Heart right ventricle (tissue), 16 donors: ENCODE measurements around the gene ADAT2. TPM values are rescaled to one million over a fixed set of nuclear protein-coding genes. Genes with fewer than 3 reads are reported as not detected.

Experiments used
- ATAC-seq, 8 donors: fragments of 200-7000 bp; cut with Tn5 transposase; one replicate each; pipeline ENCODE4 v1.9.1; 2020; ENCODE audit warnings: mild to moderate bottlenecking in 8 of 8, moderate library complexity in 8 of 8, moderate number of reproducible peaks in 1 of 8
- DNase-seq, 2 donors: peaks; one replicate each; pipeline ENCODE4 v3.0.0-alpha.2; 2020
- H3K27ac ChIP-seq, 10 donors: fragments of 200-600 bp; sonication (generic) in 2 of 10; one replicate each; pipeline versions ENCODE4 v1.5.0 to v1.8.0; 2020 to 2022; ENCODE audit warnings: mild to moderate bottlenecking in 3 of 10
- H3K27me3 ChIP-seq, 7 donors: fragments of 200-600 bp; one replicate each; pipeline ENCODE4 v1.8.0; 2021 to 2022; ENCODE audit warnings: mild to moderate bottlenecking in 2 of 7
- H3K36me3 ChIP-seq, 9 donors: fragments of 200-600 bp; sonication (generic) in 1 of 9; one replicate each; pipeline versions ENCODE4 v1.5.0 to v1.8.0; 2020 to 2022; ENCODE audit warnings: mild to moderate bottlenecking in 2 of 9
- H3K4me1 ChIP-seq, 9 donors: fragments of 200-600 bp; sonication (generic) in 1 of 9; one replicate each; pipeline versions ENCODE4 v1.5.0 to v1.8.0; 2020 to 2022; ENCODE audit warnings: mild to moderate bottlenecking in 4 of 9
- H3K4me3 ChIP-seq, 10 donors: fragments of 200-600 bp; sonication (generic) in 2 of 10; one replicate each; pipeline versions ENCODE4 v1.5.0 to v1.8.0; 2020 to 2022; ENCODE audit warnings: mild to moderate bottlenecking in 7 of 10, moderate library complexity in 2 of 10
- H3K9me3 ChIP-seq, 11 donors: fragments of 200-600 bp in 10 of 11; sonication (generic) in 2 of 11; one replicate each; pipeline versions ENCODE4 v1.5.0 to v1.8.0; 2013 to 2022; ENCODE audit warnings: mild to moderate bottlenecking in 2 of 11, control low read depth in 1 of 11, moderate library complexity in 1 of 11
- CTCF ChIP-seq, 9 donors: fragments of 200-600 bp; sonication (generic) in 2 of 9; IDR thresholded peaks; one replicate each; pipeline versions ENCODE4 v1.5.0 to v1.8.0; 2021 to 2022; ENCODE audit warnings: antibody characterized with exemption in 9 of 9, mild to moderate bottlenecking in 5 of 9, moderate library complexity in 1 of 9
- WGBS, 2 donors: extraction: QIAGEN DNeasy Blood & Tissue Kit; methylation state at CpG; one replicate each; pipeline ENCODE4 v1.1.7; 2013; ENCODE audit warnings: inconsistent platforms in 1 of 2; 5-methylcytosine and 5-hydroxymethylcytosine counted together
- intact Hi-C, 10 donors: fragments of 100-400 bp; cut with DNase I; formaldehyde crosslinking; loops; one replicate each; pipeline versions ENCODE4 v1.11.1 to v1.14.2; 2022
- polyA plus RNA-seq, 2 donors: library from polyadenylated mRNA; stranded (reverse); fragments of 200-250 nt; gene quantifications; one replicate each; pipeline ENCODE4 v1.2.3, GENCODE V29; 2013
- total RNA-seq, 10 donors: library from RNA; stranded (reverse); fragmentation: NEBNext Ultra II Directional in 3 of 10; extraction: Animal tissue kit (Norgen Biotek cat#: 25700) in 3 of 10; gene quantifications; one replicate each; pipeline versions ENCODE4 v1.2.1 to v1.2.4, GENCODE V29; 2021 to 2023
- donor health status: Arrhythmogenic right ventricular cardiomyopathy.
- donor health status: ischemic (EF 13 %, LVEDD 7.1; RV severe dilation, severe dysfunction).
- donor health status: healthy with polysubstance abuse.
- donor health status: DM: no; HTN: yes; CAD: no.
- donor health status: DM: no; HTN: no; CAD: no.
- donor health status: ischemic (EF 25% LVEDD 6.9; RV normal size, moderate dysfunction).
- donor health status: ischemic (EF 25% LVEDD 5.7; RV mildly dilated, moderate dysfunction).
- donor health status: healthy.
- donor health status: DM: yes; HTN: yes; CAD: no.
- donor health status: Ischemic cardiomyopathy.
- donor health status: ischemic (EF 35%, LVEDD 5.7; RV mildly dilated, moderate dysfunction).
- donor health status: nonischemic (EF 11% LVEDD 7.7; RV severe dilation, severe dysfunction).
- donor health status: DM: yes; HTN: yes; CAD: no.
- donor health status: PGD.
- donor health status: ischemic (EF 29% LVEDD 5.4; RV normal size, mild dysfunction).
- donor health status: nonischemic (EF 23%, LVEDD 6.1; RV moderate dilation, normal function).

The ADAT2 gene
- total and polyA plus RNA-seq, 12 donors = 0.98 to 4.3 (median 1.5) TPM

DNA sequence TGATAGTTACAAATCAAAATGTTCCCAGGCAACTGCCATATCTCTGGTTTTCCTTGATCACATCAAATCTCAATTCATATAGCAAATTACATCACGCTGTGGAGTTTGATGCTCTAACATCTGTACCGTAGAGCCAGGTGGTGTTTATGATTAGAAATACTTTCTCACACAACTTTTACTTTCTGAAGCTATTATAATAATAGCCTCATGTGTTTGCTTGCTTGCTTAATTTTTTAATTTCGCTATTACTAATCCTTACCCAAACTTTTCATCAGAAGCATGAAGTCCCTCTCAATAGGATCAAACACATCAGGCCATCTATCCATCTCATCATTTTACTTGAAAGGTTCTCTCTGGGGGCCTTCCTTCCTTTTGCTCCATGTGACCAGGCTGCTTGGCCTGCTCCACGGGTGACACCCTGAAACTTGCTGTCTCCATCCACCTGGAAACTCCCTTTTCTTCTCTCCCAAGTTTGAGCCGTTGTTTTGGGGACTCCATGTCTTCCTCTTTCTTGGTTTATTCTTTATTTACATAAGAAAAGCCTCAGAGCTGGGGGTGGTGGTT lies 75.4 kb downstream of the ADAT2 start:
- WGBS, 2 donors = 77 to 93% methylated on average over 5 of the region's 5 CpGs
- ATAC-seq = no peak

DNA sequence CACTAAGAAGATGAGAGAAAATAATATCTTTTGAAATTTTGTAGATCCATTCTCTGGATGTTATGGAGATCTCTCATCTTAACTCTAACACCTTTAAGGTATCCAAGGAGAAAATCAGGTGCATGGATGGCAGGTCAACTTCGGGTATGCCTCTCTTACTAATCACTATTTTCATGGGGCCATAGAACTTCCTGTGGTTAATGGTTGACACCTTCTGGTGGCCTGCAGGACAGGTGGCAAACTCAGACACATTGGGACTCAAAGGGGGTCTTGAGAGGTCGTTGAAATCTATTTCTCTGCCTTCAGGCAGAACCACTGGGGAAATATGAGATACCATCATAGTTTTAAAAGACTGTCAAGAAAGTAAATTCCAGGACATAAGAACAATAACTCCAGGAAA lies 76.5 kb downstream of the ADAT2 start:
- intact Hi-C loops = no loop called here
- TF ChIP-seq CTCF (IDR thresholded peaks at IDR 0.05) = no peak
- H3K27ac ChIP-seq = no peak overlapping the region
- 58 to 60% methylated on average over 2 of the region's 2 CpGs for WGBS, 2 donors
- H3K9me3 ChIP-seq = peaks cover 0 to 3% (median 0%) of the 10 kb centered on the region in 11 donors
- no peak overlapping the region for H3K4me3 ChIP-seq
- H3K27me3 ChIP-seq = no peaks in the 10 kb centered on the region
- no peaks in the 10 kb centered on the region for H3K4me1 ChIP-seq
- no peak for DNase-seq
- ATAC-seq = no peak
- no peaks in the 10 kb centered on the region for H3K36me3 ChIP-seq

More for the DNA sequence above, 75.4 kb downstream of the ADAT2 start:
- H3K27me3 ChIP-seq = no peaks in the 10 kb centered on the region
- H3K36me3 ChIP-seq = no peaks in the 10 kb centered on the region
- TF ChIP-seq CTCF (IDR thresholded peaks at IDR 0.05) = no peak
- no peak overlapping the region for H3K27ac ChIP-seq
- no peak overlapping the region for H3K4me3 ChIP-seq
- H3K9me3 ChIP-seq = peaks cover 0 to 3% (median 0%) of the 10 kb centered on the region in 11 donors
- no peaks in the 10 kb centered on the region for H3K4me1 ChIP-seq
- intact Hi-C loops = no loop called here
- DNase-seq = no peak

Other genes with a start within 250 kb of the ADAT2 start
- 10 to 100 TPM; 16.8 to 26.8 (median 22.4) TPM for gene PEX3, start 110 bp upstream of the ADAT2 start, total RNA-seq
- 1 to 10 TPM; 5.0 to 6.9 TPM for gene PEX3, start 110 bp upstream of the ADAT2 start, polyA plus RNA-seq
- gene FUCA2, start 61.0 kb upstream of the ADAT2 start, total RNA-seq = 10 to 100 TPM; 32.8 to 63.4 (median 40.1) TPM
- gene FUCA2, start 61.0 kb upstream of the ADAT2 start, polyA plus RNA-seq = 10 to 100 TPM; 24.1 to 47.1 TPM
- 10 to 100 TPM; 50.9 to 96.3 (median 72.6) TPM for gene PHACTR2, start 227.3 kb upstream of the ADAT2 start, total RNA-seq
- 10 to 100 TPM in 1 of 2 donors, 1 to 10 TPM in 1; 6.5 to 10.4 TPM for gene PHACTR2, start 227.3 kb upstream of the ADAT2 start, polyA plus RNA-seq